ENCODE data around the gene SORCS2. TPM values are rescaled to one million over a fixed set of nuclear protein-coding genes. Genes with fewer than 3 reads are reported as not detected.

SORCS2 gene
- total and polyA plus RNA-seq, 9 donors = 7.4 to 24.9 (median 13.0) TPM

- Histone ChIP-seq H3K4me1 (ENCODE audit: control insufficient read depth, insufficient read depth, low read length) (peaks cover 7% of the 10 kb centered on the region), H3K36me3 (ENCODE audit: control insufficient read depth, insufficient read depth, low read length) (no peaks in the 10 kb centered on the region), H3K27me3 (ENCODE audit: control insufficient read depth, insufficient read depth, low read length) (peaks cover 2% of the 10 kb centered on the region), H3K4me3 (ENCODE audit: low read length) (no peak overlapping the region), H3K27ac (ENCODE audit: low read length) (no peak overlapping the region), H3K9me3 (replicated peaks; ENCODE audit: control insufficient read depth, low read depth, low read length) (no peaks in the 10 kb centered on the region)
- no peak for DNase-seq
- whole genome bisulfite sequencing (ENCODE audit: insufficient coverage) = 78% methylated on average over 15 of the region's 18 CpGs
Observed at GRCh38 chr4:7233006-7233580, 40.8 kb downstream of the SORCS2 start.

GRCh38 chr4:7233601-7234000 lies 41.3 kb downstream of the SORCS2 start:
- H3K4me3 ChIP-seq (ENCODE audit: low read length) = no peak overlapping the region
- WGBS (ENCODE audit: insufficient coverage) = 95% methylated on average over 7 of the region's 12 CpGs
- H3K9me3 ChIP-seq (replicated peaks; ENCODE audit: control insufficient read depth, low read depth, low read length) = peaks cover 3% of the 10 kb centered on the region
- DNase-seq = no peak
- peaks cover 4% of the 10 kb centered on the region for H3K27me3 ChIP-seq (ENCODE audit: control insufficient read depth, insufficient read depth, low read length)
- H3K36me3 ChIP-seq (ENCODE audit: control insufficient read depth, insufficient read depth, low read length) = no peaks in the 10 kb centered on the region
- peaks cover 7% of the 10 kb centered on the region for H3K4me1 ChIP-seq (ENCODE audit: control insufficient read depth, insufficient read depth, low read length)
- H3K27ac ChIP-seq (ENCODE audit: low read length) = no peak overlapping the region

- DNase-seq = no peak
- Histone ChIP-seq H3K36me3 (ENCODE audit: control insufficient read depth, insufficient read depth, low read length) (no peaks in the 10 kb centered on the region), H3K27me3 (ENCODE audit: control insufficient read depth, insufficient read depth, low read length) (peaks cover 4% of the 10 kb centered on the region), H3K4me1 (ENCODE audit: control insufficient read depth, insufficient read depth, low read length) (peaks cover 13% of the 10 kb centered on the region), H3K4me3 (ENCODE audit: low read length) (no peak overlapping the region), H3K27ac (ENCODE audit: low read length) (no peak overlapping the region), H3K9me3 (replicated peaks; ENCODE audit: control insufficient read depth, low read depth, low read length) (peaks cover 3% of the 10 kb centered on the region)
- 76% methylated on average over 14 of the region's 14 CpGs for WGBS (ENCODE audit: insufficient coverage)
Observed at GRCh38 chr4:7234355-7235029, 42.2 kb downstream of the SORCS2 start.

GRCh38 chr4:7235030-7235380 lies 42.7 kb downstream of the SORCS2 start:
- Histone ChIP-seq H3K4me3 (ENCODE audit: low read length) (no peak overlapping the region), H3K4me1 (ENCODE audit: control insufficient read depth, insufficient read depth, low read length) (peaks cover 18% of the 10 kb centered on the region), H3K9me3 (replicated peaks; ENCODE audit: control insufficient read depth, low read depth, low read length) (peaks cover 3% of the 10 kb centered on the region), H3K27me3 (ENCODE audit: control insufficient read depth, insufficient read depth, low read length) (peaks cover 4% of the 10 kb centered on the region), H3K36me3 (ENCODE audit: control insufficient read depth, insufficient read depth, low read length) (no peaks in the 10 kb centered on the region), H3K27ac (ENCODE audit: low read length) (no peak overlapping the region)
- WGBS (ENCODE audit: insufficient coverage) = 84% methylated on average over 14 of the region's 14 CpGs
- no peak for DNase-seq

GRCh38 chr4:7236847-7237246 lies 44.5 kb downstream of the SORCS2 start:
- 22% methylated on average over 2 of the region's 4 CpGs for WGBS (ENCODE audit: insufficient coverage)
- peak; percentile 72 for DNase-seq

GRCh38 chr4:7237873-7238272 lies 45.5 kb downstream of the SORCS2 start:
- H3K9me3 ChIP-seq (replicated peaks; ENCODE audit: control insufficient read depth, low read depth, low read length) = peaks cover 3% of the 10 kb centered on the region
- peaks cover 7% of the 10 kb centered on the region for H3K27me3 ChIP-seq (ENCODE audit: control insufficient read depth, insufficient read depth, low read length)
- H3K27ac ChIP-seq (ENCODE audit: low read length) = no peak overlapping the region
- 70% methylated on average over 1 of the region's 6 CpGs for WGBS (ENCODE audit: insufficient coverage)
- no peak overlapping the region for H3K4me3 ChIP-seq (ENCODE audit: low read length)
- peak; percentile 59 for DNase-seq
- no peaks in the 10 kb centered on the region for H3K36me3 ChIP-seq (ENCODE audit: control insufficient read depth, insufficient read depth, low read length)
- H3K4me1 ChIP-seq (ENCODE audit: control insufficient read depth, insufficient read depth, low read length) = peaks cover 25% of the 10 kb centered on the region

More at GRCh38 chr4:7236847-7237246, 44.5 kb downstream of the SORCS2 start:
- peaks cover 3% of the 10 kb centered on the region for H3K9me3 ChIP-seq (replicated peaks; ENCODE audit: control insufficient read depth, low read depth, low read length)
- H3K4me1 ChIP-seq (ENCODE audit: control insufficient read depth, insufficient read depth, low read length) = peaks cover 23% of the 10 kb centered on the region
- no peak overlapping the region for H3K27ac ChIP-seq (ENCODE audit: low read length)
- H3K36me3 ChIP-seq (ENCODE audit: control insufficient read depth, insufficient read depth, low read length) = no peaks in the 10 kb centered on the region
- no peak overlapping the region for H3K4me3 ChIP-seq (ENCODE audit: low read length)
- H3K27me3 ChIP-seq (ENCODE audit: control insufficient read depth, insufficient read depth, low read length) = peaks cover 8% of the 10 kb centered on the region

GRCh38 chr4:7238300-7238960 lies 46.1 kb downstream of the SORCS2 start:
- Histone ChIP-seq H3K4me3 (ENCODE audit: low read length) (no peak overlapping the region), H3K27me3 (ENCODE audit: control insufficient read depth, insufficient read depth, low read length) (peaks cover 7% of the 10 kb centered on the region), H3K27ac (ENCODE audit: low read length) (no peak overlapping the region), H3K4me1 (ENCODE audit: control insufficient read depth, insufficient read depth, low read length) (peaks cover 30% of the 10 kb centered on the region), H3K36me3 (ENCODE audit: control insufficient read depth, insufficient read depth, low read length) (no peaks in the 10 kb centered on the region), H3K9me3 (replicated peaks; ENCODE audit: control insufficient read depth, low read depth, low read length) (peaks cover 3% of the 10 kb centered on the region)
- no peak for DNase-seq
- 95% methylated on average over 12 of the region's 12 CpGs for whole genome bisulfite sequencing (ENCODE audit: insufficient coverage)

- no peak overlapping the region for H3K27ac ChIP-seq (ENCODE audit: low read length)
- peaks cover 39% of the 10 kb centered on the region for H3K4me1 ChIP-seq (ENCODE audit: control insufficient read depth, insufficient read depth, low read length)
Observed at GRCh38 chr4:7239101-7239820, 46.9 kb downstream of the SORCS2 start.

GRCh38 chr4:7239844-7240243 lies 47.5 kb downstream of the SORCS2 start:
- Histone ChIP-seq H3K36me3 (ENCODE audit: control insufficient read depth, insufficient read depth, low read length) (no peaks in the 10 kb centered on the region), H3K4me3 (ENCODE audit: low read length) (no peak overlapping the region), H3K27me3 (ENCODE audit: control insufficient read depth, insufficient read depth, low read length) (peaks cover 11% of the 10 kb centered on the region), H3K9me3 (replicated peaks; ENCODE audit: control insufficient read depth, low read depth, low read length) (peaks cover 3% of the 10 kb centered on the region), H3K4me1 (ENCODE audit: control insufficient read depth, insufficient read depth, low read length) (peaks cover 41% of the 10 kb centered on the region), H3K27ac (ENCODE audit: low read length) (no peak overlapping the region)
- DNase-seq = no peak
- WGBS (ENCODE audit: insufficient coverage) = 64% methylated on average over 13 of the region's 13 CpGs

More at GRCh38 chr4:7239101-7239820, 46.9 kb downstream of the SORCS2 start:
- Histone ChIP-seq H3K27me3 (ENCODE audit: control insufficient read depth, insufficient read depth, low read length) (peaks cover 10% of the 10 kb centered on the region), H3K36me3 (ENCODE audit: control insufficient read depth, insufficient read depth, low read length) (no peaks in the 10 kb centered on the region), H3K4me3 (ENCODE audit: low read length) (no peak overlapping the region), H3K9me3 (replicated peaks; ENCODE audit: control insufficient read depth, low read depth, low read length) (peaks cover 3% of the 10 kb centered on the region)
- no peak for DNase-seq
- WGBS (ENCODE audit: insufficient coverage) = 85% methylated on average over 13 of the region's 15 CpGs

GRCh38 chr4:7240306-7240705 lies 48.0 kb downstream of the SORCS2 start:
- Histone ChIP-seq H3K4me1 (ENCODE audit: control insufficient read depth, insufficient read depth, low read length) (peaks cover 41% of the 10 kb centered on the region), H3K36me3 (ENCODE audit: control insufficient read depth, insufficient read depth, low read length) (no peaks in the 10 kb centered on the region), H3K27ac (ENCODE audit: low read length) (no peak overlapping the region), H3K4me3 (ENCODE audit: low read length) (no peak overlapping the region), H3K27me3 (ENCODE audit: control insufficient read depth, insufficient read depth, low read length) (peaks cover 11% of the 10 kb centered on the region), H3K9me3 (replicated peaks; ENCODE audit: control insufficient read depth, low read depth, low read length) (peaks cover 3% of the 10 kb centered on the region)
- DNase-seq = no peak
- WGBS (ENCODE audit: insufficient coverage) = 66% methylated on average over 8 of the region's 12 CpGs
